Glomerular visceral epithelial cell (primary cell): ENCODE results near the gene KATNB1.
"Not testable (repeated sequence)": the region's sequence is repeated elsewhere in the genome, so short reads cannot be mapped to it uniquely, and the experiment has no call there.

Source experiments
- DNase-seq: peaks from one replicate; pipeline ENCODE4 v3.0.0-alpha.2; 2016; ENCODE audit errors: extremely low spot score

KATNB1 gene

DNA sequence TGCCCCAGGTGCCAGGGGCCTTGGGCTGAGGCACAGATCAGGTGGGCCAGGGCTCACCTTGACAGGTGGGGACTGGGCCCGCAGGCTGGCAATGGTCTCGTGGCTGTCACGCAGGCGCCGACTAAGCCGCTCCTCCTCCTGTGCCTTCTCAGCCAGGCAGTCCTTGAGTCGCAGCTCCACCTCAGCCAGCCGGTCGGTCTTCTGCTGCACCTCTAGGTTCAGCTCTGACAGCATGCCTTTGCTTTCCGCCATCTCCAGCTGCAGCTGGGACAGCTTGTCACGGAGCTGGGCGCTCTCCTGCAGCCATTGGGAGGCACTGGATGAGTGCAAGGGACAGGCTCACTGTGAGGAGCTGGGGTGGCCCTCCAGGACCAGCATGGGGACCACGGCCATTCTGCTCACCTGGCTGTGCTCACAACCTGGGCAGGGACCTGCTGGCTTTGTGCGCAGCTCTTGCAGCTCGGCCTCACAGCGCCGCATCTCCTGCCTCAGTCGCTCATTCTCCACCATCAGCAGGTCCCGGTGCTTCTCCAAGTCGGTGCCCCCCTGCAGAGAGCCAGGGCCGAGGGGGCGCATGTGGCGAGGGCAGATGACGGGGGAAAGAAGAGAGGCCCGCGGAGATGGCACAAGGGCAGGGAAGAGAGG lies 35.7 kb downstream of the KATNB1 start:
- DNase-seq: no peak

DNA sequence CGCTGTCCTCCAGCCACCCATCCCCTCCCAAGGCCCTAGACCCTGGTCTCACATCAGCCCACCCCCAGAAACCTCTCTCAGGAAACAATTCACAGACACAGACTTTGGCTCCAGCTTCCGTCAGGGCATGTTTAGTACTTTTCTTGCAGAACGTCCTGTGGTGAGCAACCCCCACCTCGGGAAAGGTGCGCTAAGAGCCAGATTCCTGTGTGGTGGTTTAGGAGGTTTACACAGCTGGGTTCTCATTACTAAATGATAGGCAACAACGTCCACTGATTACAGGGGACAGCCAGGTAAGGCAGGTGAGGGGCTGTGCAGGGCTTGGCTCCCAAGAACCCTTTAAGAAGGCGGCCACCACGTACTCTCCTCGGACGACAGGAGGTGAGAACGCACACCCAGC lies 37.4 kb downstream of the KATNB1 start:
- DNase-seq: no peak

DNA sequence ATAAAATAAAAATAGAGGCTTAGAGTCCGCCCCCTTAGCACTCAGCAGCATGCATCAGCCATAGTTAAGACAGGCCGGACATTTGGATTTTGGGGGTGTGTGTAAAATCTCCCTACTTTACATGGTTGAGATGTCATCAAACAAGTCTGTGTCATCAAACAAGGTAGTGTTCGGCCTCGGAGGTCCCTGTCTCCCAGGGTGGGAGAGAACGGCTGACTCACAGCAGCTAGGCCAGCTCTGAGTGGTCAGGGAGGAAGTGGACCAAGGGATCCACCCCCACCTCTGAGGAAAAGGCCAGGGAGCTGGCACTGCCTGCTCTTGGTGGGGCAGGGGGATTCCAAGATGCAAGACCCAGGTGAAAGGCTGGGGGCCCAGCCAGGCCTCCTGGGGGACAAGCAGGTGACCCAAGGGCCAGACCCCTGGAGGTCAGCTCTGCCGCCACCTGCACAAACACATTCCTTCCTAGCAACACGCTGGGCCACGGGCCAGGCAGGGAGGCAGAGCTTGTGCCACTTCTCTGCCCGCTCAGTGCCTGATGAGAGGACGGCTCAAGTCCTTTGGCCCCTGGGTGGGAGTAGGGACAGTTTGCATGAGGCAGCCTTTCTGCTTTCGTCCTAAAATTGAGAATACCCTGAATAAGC lies 38.2 kb downstream of the KATNB1 start:
- DNase-seq: peak; percentile 41

DNA sequence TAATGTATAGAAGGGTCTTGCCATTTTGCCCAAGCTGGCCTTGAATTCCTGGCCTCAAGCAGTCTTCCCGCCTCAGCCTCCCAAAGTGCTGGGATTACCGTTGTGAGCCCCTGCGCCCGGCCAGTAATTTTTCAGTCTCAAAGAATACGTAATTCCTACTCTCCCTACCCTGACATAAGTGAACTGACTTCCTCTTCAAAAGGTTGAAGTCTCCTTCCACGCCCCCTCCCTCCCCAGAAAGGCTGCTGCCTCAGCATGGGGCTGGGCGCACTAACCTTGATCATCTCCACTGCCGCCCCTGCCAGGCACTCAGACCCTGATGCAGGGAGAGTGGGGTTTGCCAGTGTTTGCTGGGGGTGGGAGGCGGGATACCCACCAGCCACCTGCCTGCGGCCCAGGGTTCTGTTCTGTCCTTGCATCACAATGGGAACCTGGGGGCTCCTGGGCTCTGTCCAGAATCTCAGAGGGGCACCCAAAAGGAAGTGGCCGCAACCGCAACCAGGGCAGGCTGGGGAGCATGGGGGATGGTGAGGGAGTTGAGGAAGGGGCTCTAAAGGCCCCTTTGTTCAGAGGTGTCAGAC lies 39.2 kb downstream of the KATNB1 start:
- no peak for DNase-seq

DNA sequence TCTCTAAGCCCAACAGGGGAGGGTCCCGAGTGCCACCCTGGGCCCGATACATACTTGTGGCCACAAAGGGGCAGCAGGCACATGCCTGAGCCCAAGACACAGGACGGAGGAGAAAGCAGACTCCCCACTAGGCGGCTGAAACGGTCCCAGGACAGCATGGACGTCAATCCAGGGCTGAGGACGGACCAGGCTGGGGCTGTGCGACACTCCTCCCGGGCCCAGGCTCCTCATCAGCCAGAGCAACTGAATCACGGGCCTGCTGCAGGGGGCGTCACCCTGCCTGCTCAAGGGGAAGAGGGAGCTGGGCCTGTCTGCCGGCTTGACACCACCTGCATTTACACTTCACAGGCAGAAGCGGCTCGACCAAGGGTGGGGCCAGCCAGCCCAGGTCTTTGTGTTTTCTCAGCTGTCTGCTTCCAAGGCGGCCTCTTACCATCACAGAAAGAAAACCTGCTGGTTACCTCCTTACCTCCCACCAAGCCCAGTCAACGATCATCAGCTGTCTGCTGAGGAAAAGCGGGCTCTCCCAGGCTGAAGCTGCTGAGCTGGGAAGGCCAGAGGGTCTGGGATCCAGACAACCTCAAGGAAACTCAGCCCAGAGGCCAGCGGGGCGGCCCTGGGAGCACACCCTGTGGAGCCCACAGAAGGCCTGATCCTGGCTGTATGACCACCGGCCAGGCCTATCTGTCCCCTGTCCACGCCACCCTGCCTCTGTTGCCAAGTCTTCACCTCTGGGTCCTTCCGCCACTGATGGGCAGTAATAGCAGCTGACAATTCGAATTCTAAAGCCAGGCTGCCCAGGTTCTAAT lies 40.3 kb downstream of the KATNB1 start:
- no peak for DNase-seq

DNA sequence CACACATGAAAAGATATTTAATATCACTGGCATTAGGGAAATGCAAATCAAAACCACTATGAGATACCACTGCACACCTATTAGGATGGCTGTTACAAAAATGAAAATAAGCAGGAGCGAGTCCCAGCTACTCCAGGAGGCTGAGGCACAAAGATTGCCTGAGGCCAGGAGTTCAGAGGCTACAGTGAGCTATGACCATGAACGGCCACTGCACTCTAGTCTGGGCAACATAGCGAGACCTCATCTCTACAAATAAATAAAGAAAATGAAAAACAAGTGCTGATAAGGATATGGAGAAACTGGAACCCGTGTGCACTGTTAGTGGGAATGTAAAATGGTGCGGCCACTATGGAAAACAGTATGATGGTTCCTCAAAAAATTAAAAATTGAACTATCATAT lies 43.1 kb downstream of the KATNB1 start:
- DNase-seq: no peak

DNA sequence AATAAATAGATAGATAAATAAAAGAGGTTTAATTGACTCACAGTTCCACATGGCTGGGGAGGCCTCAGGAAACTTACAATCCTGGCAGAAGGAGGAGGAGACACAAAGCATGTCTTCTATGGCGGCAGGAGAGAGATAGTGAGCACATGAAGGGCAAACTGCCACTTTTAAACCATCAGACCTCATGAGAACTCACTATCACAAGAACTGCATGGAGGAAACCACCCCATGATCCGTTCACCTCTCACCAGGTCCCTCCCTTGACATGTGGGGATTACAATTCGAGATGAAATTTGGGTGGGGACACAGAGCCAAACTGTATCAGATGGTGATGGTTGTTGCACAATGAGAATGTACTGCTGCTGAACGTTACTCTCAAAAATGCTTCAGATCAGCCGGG lies 44.3 kb downstream of the KATNB1 start:
- not testable (repeated sequence) for DNase-seq

GRCh38 chr16:57781349-57781740 lies 45.8 kb downstream of the KATNB1 start:
- DNase-seq: no peak

DNA sequence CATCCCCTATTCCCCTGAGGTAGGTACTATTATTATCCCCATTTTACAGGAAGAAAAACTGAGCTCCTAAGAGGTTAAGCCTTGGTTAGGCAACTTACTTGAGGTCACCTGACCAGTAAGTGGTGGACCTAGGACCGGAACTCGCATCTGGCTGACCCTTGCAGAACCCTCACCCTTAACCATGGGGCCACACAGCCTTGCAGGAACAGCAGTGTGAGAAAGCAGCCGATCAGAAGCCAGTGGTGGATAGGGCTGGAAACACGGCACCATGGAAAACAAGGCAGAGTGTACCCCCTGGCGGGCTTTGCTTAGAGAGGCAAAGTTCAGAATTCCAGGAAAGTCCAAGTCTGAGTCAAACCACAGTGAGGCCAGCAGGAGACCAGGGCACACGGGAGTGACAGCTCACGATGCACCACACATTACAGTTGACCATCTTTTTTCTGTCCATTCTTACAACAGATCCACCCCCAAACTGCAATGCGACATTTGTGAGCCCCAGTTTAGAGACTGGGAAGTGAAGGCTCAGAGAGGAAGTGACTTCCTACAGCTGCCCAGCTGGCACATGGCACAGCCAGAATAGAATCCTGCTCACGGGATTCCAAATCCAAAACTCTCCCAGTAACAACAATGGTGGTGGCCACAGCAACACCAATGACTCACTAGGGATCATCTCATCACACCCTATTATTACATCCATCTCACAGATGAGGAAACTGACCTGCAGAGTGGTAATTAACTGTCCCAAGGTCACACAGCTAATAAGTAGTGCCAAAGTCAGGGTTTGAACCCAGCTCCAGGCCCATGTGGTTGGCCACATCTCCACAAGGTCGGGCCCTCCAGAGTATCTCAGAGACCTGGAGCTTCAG lies 46.4 kb downstream of the KATNB1 start:
- DNase-seq: peak; percentile 78

GRCh38 chr16:57782607-57783055 lies 47.1 kb downstream of the KATNB1 start:
- not testable (repeated sequence) for DNase-seq

GRCh38 chr16:57783116-57783515 lies 47.5 kb downstream of the KATNB1 start:
- no peak for DNase-seq

DNA sequence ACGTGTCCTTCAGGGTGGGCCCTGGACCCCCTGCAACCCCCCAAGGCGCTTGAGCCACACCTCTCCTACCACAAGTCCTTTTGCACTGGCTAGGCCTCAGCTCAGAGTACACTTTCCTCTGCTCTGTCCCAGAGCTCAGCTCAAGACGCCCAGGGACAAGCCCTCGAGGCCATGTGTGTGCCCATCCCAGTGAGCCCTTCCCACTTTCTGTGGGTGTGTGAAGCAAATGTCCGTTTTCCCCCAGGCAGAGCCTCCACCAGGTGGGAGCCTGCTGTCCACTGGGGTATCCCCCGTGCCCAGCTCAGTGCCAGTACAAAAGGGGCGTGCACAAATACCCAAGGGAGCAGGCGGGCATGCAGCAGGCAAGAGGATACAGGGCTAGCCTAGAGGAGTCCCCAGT lies 48.3 kb downstream of the KATNB1 start:
- DNase-seq: no peak

DNA sequence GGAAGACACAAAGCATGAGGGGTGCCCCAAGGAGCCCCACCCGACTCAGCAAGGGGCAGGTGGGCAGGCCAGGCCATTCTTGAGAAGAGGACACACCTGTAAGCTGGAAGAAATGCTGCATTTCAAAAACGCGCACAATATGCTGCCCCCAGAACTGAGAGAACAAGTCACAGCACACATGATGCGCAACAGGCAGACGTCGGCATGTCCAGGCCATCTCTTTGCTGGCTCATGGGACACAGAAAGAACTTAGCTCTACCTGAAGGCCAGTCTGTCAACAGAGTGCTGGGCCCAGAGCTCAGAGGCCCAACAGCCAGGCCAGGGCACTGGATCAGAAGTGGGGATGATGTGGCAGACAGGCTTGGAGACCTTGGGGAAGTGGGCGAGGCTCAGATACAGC lies 48.8 kb downstream of the KATNB1 start:
- no peak for DNase-seq

DNA sequence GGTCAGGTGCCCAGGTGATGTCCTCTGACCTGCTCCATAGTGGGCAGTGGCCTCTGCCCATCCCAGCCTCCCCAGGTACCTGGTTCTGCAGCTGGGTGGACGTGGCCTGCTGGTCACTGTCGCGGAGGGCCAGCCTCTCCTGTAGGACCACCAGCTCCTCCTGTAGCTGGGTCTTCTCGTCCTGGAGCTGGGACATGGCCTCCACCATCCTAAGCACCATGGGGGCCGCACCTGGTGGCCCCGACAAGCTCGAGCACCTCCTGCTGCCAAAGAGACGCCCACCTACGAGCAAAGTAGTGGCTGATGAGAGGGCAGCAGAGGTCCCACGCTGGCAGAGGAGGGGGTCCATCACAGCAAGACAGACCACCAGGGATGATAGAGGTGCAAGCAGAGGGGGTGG lies 49.8 kb downstream of the KATNB1 start:
- DNase-seq: no peak

DNA sequence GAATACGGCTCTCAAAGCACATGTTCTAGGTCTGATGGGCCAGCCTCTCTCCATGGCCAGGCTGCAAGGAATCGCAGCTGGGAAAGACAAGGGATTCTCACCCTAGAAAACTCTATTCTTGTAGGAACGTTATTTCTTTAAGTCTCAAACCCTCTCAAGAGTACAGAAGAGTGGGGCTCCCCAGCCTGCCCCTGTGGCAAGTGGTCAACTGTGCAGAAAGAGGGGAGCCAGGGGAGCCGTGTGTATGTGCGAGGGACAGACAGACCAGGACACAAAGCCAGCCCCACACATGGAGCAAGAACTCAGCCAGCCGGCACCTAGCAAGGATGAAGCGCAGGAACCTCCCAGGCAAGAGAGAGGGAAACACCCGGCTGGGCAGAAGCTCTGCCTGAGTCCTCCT lies 50.4 kb downstream of the KATNB1 start:
- no peak for DNase-seq

GRCh38 chr16:57786632-57787518 lies 51.3 kb downstream of the KATNB1 start:
- DNase-seq: no peak

GRCh38 chr16:57787519-57787905 lies 51.9 kb downstream of the KATNB1 start:
- no peak for DNase-seq

- DNase-seq: no peak
Measured at GRCh38 chr16:57788252-57788841, 52.8 kb downstream of the KATNB1 start.

- no peak for DNase-seq
Measured at GRCh38 chr16:57788951-57789350, 53.4 kb downstream of the KATNB1 start.

DNA sequence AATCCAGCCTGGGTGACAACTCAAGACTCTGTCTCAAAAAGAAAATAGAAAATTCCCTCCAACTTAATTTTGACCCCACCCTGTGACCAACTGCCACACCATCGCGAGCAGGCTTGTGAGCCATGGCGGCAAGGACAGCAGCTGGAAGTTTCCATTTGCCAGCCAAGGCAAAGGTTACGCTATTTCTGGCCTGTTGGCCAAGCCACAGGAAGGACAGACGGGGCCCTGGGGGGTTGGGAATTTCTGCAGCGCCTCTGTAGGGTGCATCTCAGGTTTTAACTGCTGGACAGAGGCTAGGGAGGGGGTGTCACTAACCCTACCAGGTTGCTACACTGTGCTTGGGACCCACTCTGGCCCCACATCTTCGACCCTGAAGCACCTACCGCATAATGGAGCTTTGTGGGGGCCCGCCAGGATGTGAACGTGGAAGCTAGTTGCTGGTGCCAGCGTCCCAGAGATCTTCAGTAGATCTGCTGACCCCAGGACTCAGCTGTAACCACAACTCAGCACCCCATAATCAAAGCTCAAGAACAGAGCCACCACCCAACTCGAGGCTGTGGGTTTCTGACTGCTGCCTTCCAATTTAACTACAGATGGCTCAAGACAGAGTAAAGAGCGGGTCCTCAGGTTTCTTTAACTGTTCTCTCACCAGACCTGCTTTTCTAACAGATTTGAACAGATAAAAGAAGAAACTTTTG lies 55.8 kb downstream of the KATNB1 start:
- no peak for DNase-seq
